Posterior vena cava (tissue), 2 donors: ENCODE measurements around the gene DLL4. TPM values are rescaled to one million over a fixed set of nuclear protein-coding genes. Genes with fewer than 3 reads are reported as not detected.
A peak's percentile ranks its signal among the peaks of the same experiment; 100 is the strongest.

Experiments used
- DNase-seq: peaks from one replicate; pipeline ENCODE4 v3.0.0-alpha.2; 2020; ENCODE audit warnings: low spot score
- intact Hi-C, 2 donors: fragments of 100-400 bp; cut with DNase I; formaldehyde crosslinking; loops; one replicate each; pipeline versions ENCODE4 v1.14.1 to v1.14.2; 2022 to 2023
- total RNA-seq, 2 donors: library from RNA; stranded (reverse); fragmentation: NEBNext Ultra II Directional; extraction: Animal tissue kit (Norgen Biotek cat#: 25700); gene quantifications; one replicate each; pipeline ENCODE4 v1.2.1, GENCODE V29; 2021
- donor health status: DM: yes; HTN: yes; CAD: no.
- donor health status: DM: yes; HTN: yes; CAD: no.

Gene DLL4
- total RNA-seq, 2 donors from 2014 or later = 7.4 to 9.8 TPM

- intact Hi-C loops = no loop called here
- no peak for DNase-seq
These were observed 40.2 kb downstream of the DLL4 start for GRCh38 chr15:40969363-40969762.

DNA sequence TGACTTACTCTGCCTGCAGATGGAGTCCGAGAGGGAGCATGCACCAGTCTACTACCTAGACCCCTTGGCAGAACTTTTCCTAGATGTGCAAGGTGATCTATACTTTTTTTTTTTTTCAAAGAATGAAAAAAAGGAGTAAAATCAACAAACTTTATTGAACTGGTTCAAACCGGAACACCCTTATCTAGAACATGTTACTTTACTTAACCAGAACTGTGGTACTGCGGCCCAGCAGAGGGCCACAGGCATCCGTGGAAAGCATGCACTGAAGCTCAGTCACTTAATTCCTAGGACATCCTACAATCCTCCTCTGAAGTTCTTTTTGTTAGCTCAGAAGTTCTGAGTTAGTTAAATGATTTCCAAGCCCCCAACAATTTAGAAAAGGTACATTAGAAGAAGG, 45.7 kb downstream of the DLL4 start:
- no peak for DNase-seq
- intact Hi-C loops = no loop called here

DNA sequence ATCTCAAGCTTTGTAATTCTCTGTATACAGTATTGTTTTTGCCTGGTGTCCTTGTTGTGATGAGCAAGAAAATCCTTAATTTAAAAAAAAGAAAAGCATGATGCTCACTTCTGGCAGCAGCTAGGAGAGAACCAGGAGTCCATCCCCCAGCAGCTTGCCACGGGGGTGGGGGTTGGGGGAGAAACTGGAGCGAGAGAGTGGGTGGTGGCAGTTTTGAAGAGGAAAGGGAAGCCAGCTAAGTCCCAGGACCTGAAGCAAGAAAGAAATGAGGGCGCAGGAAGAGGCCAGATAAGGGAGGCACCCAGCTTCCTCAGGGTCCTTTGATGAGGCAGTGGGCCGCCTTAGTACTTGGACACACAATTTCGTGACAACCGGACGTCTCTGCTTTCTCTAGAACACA, 47.7 kb downstream of the DLL4 start:
- DNase-seq = peak; percentile 36
- intact Hi-C loops = no loop called here

DNA sequence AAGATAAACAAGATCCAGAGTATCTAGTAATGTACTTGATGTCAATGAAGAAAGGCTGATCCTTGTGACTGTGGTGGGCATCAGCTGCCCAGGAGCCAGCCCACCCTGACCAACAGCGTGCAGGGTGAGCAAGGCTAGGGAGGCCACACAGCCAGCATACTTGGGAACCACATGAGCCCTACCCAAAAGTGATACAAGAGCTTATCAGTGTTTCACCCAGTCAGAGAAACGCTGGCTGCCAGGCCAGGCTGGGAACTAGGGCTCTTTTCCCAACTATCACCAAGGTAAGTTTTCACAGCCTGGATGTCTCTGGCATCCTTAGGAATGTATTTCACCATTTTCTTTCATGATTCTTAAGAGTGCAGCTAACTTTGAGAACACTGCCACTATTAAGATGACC, 49.0 kb downstream of the DLL4 start:
- intact Hi-C loops = no loop called here

DNA sequence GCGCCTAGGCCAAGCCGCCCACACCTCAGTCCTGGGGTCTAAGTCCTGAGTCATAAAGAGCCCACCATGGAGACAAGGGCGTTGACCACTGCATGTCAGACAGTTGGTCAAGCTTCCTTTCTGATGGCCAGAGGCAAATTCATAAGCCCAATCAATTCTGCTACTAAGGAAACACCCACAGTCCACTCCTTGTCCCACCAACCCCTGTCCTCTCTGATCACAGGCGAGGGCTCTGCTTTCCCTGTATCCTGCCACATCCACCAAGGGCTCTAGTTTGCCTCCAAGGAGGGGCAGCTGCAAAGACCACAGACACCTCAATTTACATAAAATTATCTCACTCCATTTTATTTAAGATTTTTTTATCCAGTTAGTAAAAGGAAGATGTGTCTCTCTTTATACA, 49.4 kb downstream of the DLL4 start:
- peak; percentile 45 for DNase-seq
- intact Hi-C loops = no loop called here

More for the DNA sequence above, 49.0 kb downstream of the DLL4 start:
- DNase-seq = peak; percentile 14

GRCh38 chr15:40981186-40981585, 52.0 kb downstream of the DLL4 start:
- DNase-seq = no peak
- intact Hi-C loops = no loop called here

DNA sequence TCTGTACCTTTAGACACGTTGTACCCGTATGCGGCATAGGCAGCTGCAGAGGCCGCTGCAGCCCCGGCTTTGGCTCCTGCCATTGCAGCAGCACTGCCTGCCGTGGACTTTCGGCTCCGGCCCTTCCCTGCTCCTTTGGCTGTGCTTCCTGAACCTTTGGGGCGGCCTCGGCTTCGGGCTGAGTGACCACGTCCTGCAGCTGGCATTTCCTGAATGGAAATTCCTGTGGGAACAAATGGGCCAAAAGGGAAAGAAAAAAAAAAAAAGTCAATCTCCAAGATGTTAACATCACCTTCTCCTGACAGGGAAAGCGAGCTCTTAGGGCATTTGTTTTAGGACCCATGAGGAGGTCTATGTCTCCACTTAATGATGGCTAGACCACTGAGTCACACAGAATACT, 53.7 kb downstream of the DLL4 start:
- no peak for DNase-seq
- intact Hi-C loops = no loop called here

DNA sequence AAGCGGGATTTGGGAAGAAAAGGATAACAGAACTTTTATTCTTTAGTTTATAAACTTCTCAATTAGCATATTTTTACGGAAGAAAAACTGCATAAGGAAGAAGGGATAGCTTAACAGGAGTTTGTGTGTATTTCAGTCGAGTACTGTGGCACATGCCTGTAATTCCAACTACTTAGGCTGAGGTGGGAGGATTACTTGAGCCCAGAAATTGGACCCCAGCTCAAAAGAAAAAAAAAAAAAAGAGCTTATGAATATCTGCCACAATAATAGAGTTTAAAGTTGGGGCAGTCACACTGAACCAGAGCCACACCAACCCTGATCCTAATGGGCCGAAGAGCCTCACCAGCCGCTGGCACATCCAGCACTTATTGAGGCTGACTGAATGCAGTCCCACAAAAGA, 55.3 kb downstream of the DLL4 start:
- intact Hi-C loops = no loop called here
- DNase-seq = no peak

GRCh38 chr15:40984964-40985363, 55.8 kb downstream of the DLL4 start:
- intact Hi-C loops = no loop called here
- DNase-seq = no peak

DNA sequence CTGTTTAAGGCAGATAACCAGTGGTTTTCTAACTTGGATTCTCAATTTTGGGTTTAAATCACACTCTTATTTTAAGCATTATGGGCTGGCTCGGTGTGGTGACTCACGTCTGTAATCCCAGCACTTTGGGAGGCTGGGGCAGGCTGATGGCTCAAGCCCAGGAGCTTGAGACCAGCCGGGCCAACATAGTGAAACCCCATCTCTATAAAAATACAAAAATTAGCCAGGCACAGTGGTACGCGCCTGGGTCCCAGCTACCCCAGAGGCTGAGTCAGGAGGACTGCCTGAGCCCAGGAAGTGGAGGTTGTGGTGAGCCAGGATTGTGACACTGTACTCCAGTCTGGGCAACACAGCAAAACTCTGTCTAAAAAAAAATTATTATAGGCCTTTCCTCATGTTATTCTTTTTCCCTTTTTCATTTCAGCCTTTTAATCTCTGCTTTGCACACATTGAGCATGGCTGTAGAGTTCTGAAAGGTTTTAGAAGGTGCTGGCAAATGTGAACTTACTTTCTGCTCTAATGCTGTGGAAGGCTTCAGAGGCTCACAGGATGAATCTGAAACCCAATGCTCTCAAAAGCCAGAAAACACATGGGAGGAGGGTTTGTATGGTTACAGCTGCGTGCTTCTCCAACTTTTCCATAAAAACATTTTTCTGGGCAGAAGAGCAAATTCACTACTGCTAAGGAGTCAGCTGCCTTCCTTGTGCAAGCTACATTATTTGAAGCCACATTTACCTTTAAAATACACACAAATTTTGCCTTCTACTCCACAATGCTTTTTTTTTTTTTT, 56.6 kb downstream of the DLL4 start:
- intact Hi-C loops = no loop called here
- DNase-seq = no peak

DNA sequence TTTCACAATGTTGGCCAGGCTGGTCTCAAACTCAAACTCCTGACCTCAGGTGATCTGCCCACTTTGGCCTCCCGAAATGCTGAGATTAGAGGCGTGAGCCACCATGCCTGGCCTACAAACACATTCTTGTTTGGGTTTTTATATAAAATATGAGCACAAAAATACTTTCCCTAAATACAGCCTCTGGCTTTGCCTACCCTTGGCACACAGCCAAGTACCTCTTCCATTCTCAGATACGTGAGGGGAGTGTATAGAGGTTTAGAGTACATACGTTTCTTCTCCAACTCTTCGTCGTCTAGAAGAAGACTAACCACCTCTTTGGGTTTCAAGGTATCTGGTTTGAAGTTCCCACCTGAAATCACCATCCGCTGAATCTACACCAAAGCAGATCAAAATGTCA, 57.7 kb downstream of the DLL4 start:
- DNase-seq = no peak
- intact Hi-C loops = no loop called here

- no peak for DNase-seq
- intact Hi-C loops = no loop called here
These were observed 59.0 kb downstream of the DLL4 start for GRCh38 chr15:40988156-40988555.

Other genes with a start within 250 kb of the DLL4 start
- gene RAD51, start 234.2 kb upstream of the DLL4 start, total RNA-seq = 1 to 10 TPM in 1 of 2 donors, under 1 TPM in 1; 0.52 to 1.0 TPM
- 10 to 100 TPM; 22.3 to 23.6 TPM for gene RMDN3, start 174.1 kb upstream of the DLL4 start, total RNA-seq
- 1 to 10 TPM; 7.1 to 8.9 TPM for gene GCHFR, start 165.3 kb upstream of the DLL4 start, total RNA-seq
- gene C15orf62, start 159.4 kb upstream of the DLL4 start, total RNA-seq = under 1 TPM; 0.10 to 0.28 TPM
- gene ZFYVE19, start 122.3 kb upstream of the DLL4 start, total RNA-seq = 1 to 10 TPM; 8.3 to 8.6 TPM
- 10 to 100 TPM; 18.3 to 22.9 TPM for gene DNAJC17, start 121.9 kb upstream of the DLL4 start, total RNA-seq
- gene PPP1R14D, start 100.6 kb upstream of the DLL4 start, total RNA-seq = not detected
- 1 to 10 TPM; 1.7 to 3.2 TPM for gene SPINT1, start 85.3 kb upstream of the DLL4 start, total RNA-seq
- not detected for gene RHOV, start 55.1 kb upstream of the DLL4 start, total RNA-seq
- 10 to 100 TPM; 21.9 to 23.3 TPM for gene VPS18, start 34.9 kb upstream of the DLL4 start, total RNA-seq
- 1 to 10 TPM; 1.5 to 3.9 TPM for gene CHAC1, start 24.1 kb downstream of the DLL4 start, total RNA-seq
- gene INO80, start 186.9 kb downstream of the DLL4 start, total RNA-seq = 10 to 100 TPM; 21.4 to 25.5 TPM